Measurements from ENCODE around the gene PLD1. TPM values are rescaled to one million over a fixed set of nuclear protein-coding genes. Genes with fewer than 3 reads are reported as not detected.

Gene PLD1
- total and polyA plus RNA-seq, 4 donors = 4.9 to 31.5 (median 18.6) TPM

DNA sequence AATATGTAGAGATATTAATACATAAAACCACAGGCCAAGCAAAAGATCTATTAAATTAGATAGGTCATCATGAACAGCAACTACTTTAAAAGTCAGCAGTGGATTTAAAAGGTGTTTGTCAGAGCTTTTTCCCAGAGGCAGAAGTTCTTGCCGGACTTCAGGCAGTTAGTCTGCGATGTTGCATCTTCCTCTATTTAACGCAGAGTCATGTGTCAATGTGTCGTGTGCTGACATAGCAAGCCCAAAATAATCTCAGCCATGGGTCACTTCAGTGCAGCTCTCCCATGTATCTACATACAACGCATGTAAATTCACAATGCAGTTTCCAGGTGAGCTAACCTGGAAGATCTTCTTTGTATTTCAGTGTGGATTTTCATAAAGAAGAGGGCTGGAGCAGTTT is 24.8 kb upstream of the PLD1 start:
- DNase-seq (ENCODE audit: low spot score) = no peak
- 63% methylated on average over 5 of the region's 5 CpGs for WGBS
- Histone ChIP-seq H3K27ac (ENCODE audit: low read depth in 1 of 2, low read length in 2 of 2) (peak overlapping the region in 1 of 2 donors; percentile 7), H3K36me3 (ENCODE audit: control insufficient read depth in 4 of 4, insufficient read depth in 3 of 4, low read depth in 1 of 4, low read length in 3 of 4) (no peaks in the 10 kb centered on the region), H3K4me3 (ENCODE audit: low read depth in 1 of 3, low read length in 3 of 3) (no peak overlapping the region), H3K4me1 (ENCODE audit: control insufficient read depth in 4 of 4, insufficient read depth in 4 of 4, low read length in 3 of 4) (peaks cover 1 to 68% (median 46%) of the 10 kb centered on the region in 4 donors), H3K9me3 (ENCODE audit: control insufficient read depth in 4 of 4, low read length in 3 of 4) (no peaks in the 10 kb centered on the region), H3K27me3 (ENCODE audit: control insufficient read depth in 4 of 4, insufficient read depth in 4 of 4, low read length in 3 of 4) (no peaks in the 10 kb centered on the region), H3K9ac (ENCODE audit: low read depth in 1 of 2, low read length in 2 of 2) (no peak overlapping the region)
- peak in 1 of 2 donors; percentile 10 for TF ChIP-seq RXRA (IDR thresholded peaks at IDR 0.05)
- no peak for TF ChIP-seq JUND (IDR thresholded peaks at IDR 0.05)

DNA sequence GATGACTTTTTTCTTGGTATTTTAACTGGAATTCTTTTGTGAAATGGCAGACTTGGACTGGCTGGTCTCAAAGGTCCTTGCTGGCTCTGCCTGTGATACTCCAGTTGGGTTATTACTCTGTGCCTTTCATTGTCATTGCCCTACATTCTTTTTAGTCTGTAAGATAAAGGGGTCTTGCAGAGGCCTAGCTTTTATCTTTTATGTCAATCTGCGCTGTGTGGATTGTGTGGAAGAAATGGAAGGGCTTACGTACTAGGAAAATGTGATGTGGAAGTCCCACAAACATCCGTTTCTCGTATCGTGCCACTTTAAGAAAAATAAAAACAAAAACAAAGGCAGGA is 24.1 kb upstream of the PLD1 start:
- Histone ChIP-seq H3K4me1 (ENCODE audit: control insufficient read depth in 4 of 4, insufficient read depth in 4 of 4, low read length in 3 of 4) (peaks cover 1 to 72% (median 48%) of the 10 kb centered on the region in 4 donors), H3K27ac (ENCODE audit: low read depth in 1 of 2, low read length in 2 of 2) (peak overlapping the region; percentile 65 to 76), H3K4me3 (ENCODE audit: low read depth in 1 of 3, low read length in 3 of 3) (no peak overlapping the region), H3K27me3 (ENCODE audit: control insufficient read depth in 4 of 4, insufficient read depth in 4 of 4, low read length in 3 of 4) (no peaks in the 10 kb centered on the region), H3K9me3 (ENCODE audit: control insufficient read depth in 4 of 4, low read length in 3 of 4) (no peaks in the 10 kb centered on the region), H3K9ac (ENCODE audit: low read depth in 1 of 2, low read length in 2 of 2) (peak overlapping the region; percentile 26 to 62), H3K36me3 (ENCODE audit: control insufficient read depth in 4 of 4, insufficient read depth in 3 of 4, low read depth in 1 of 4, low read length in 3 of 4) (no peaks in the 10 kb centered on the region)
- no peak for TF ChIP-seq GABPA (IDR thresholded peaks at IDR 0.05 in 1 of 2, conservative IDR thresholded peaks at IDR 0.05 in 1 of 2)
- TF ChIP-seq, protein P1, sequence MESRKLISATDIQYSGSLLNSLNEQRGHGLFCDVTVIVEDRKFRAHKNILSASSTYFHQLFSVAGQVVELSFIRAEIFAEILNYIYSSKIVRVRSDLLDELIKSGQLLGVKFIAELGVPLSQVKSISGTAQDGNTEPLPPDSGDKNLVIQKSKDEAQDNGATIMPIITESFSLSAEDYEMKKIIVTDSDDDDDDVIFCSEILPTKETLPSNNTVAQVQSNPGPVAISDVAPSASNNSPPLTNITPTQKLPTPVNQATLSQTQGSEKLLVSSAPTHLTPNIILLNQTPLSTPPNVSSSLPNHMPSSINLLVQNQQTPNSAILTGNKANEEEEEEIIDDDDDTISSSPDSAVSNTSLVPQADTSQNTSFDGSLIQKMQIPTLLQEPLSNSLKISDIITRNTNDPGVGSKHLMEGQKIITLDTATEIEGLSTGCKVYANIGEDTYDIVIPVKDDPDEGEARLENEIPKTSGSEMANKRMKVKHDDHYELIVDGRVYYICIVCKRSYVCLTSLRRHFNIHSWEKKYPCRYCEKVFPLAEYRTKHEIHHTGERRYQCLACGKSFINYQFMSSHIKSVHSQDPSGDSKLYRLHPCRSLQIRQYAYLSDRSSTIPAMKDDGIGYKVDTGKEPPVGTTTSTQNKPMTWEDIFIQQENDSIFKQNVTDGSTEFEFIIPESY (IDR thresholded peaks at IDR 0.05) = no peak
- TF ChIP-seq HNF4A (conservative IDR thresholded peaks at IDR 0.05) = no peak
- TF ChIP-seq RXRA (IDR thresholded peaks at IDR 0.05) = no peak
- no peak for TF ChIP-seq FOXA1 (IDR thresholded peaks at IDR 0.05)
- TF ChIP-seq, protein P2, sequence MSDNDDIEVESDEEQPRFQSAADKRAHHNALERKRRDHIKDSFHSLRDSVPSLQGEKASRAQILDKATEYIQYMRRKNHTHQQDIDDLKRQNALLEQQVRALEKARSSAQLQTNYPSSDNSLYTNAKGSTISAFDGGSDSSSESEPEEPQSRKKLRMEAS (IDR thresholded peaks at IDR 0.05) = no peak
- TF ChIP-seq RAD21 (IDR thresholded peaks at IDR 0.05) = no peak
- TF ChIP-seq, protein P3, sequence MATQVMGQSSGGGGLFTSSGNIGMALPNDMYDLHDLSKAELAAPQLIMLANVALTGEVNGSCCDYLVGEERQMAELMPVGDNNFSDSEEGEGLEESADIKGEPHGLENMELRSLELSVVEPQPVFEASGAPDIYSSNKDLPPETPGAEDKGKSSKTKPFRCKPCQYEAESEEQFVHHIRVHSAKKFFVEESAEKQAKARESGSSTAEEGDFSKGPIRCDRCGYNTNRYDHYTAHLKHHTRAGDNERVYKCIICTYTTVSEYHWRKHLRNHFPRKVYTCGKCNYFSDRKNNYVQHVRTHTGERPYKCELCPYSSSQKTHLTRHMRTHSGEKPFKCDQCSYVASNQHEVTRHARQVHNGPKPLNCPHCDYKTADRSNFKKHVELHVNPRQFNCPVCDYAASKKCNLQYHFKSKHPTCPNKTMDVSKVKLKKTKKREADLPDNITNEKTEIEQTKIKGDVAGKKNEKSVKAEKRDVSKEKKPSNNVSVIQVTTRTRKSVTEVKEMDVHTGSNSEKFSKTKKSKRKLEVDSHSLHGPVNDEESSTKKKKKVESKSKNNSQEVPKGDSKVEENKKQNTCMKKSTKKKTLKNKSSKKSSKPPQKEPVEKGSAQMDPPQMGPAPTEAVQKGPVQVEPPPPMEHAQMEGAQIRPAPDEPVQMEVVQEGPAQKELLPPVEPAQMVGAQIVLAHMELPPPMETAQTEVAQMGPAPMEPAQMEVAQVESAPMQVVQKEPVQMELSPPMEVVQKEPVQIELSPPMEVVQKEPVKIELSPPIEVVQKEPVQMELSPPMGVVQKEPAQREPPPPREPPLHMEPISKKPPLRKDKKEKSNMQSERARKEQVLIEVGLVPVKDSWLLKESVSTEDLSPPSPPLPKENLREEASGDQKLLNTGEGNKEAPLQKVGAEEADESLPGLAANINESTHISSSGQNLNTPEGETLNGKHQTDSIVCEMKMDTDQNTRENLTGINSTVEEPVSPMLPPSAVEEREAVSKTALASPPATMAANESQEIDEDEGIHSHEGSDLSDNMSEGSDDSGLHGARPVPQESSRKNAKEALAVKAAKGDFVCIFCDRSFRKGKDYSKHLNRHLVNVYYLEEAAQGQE (IDR thresholded peaks at IDR 0.05) = no peak
- TF ChIP-seq, protein P4, sequence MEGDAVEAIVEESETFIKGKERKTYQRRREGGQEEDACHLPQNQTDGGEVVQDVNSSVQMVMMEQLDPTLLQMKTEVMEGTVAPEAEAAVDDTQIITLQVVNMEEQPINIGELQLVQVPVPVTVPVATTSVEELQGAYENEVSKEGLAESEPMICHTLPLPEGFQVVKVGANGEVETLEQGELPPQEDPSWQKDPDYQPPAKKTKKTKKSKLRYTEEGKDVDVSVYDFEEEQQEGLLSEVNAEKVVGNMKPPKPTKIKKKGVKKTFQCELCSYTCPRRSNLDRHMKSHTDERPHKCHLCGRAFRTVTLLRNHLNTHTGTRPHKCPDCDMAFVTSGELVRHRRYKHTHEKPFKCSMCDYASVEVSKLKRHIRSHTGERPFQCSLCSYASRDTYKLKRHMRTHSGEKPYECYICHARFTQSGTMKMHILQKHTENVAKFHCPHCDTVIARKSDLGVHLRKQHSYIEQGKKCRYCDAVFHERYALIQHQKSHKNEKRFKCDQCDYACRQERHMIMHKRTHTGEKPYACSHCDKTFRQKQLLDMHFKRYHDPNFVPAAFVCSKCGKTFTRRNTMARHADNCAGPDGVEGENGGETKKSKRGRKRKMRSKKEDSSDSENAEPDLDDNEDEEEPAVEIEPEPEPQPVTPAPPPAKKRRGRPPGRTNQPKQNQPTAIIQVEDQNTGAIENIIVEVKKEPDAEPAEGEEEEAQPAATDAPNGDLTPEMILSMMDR (IDR thresholded peaks at IDR 0.05; ENCODE audit: low read depth, low read length, missing input control) = no peak
- TF ChIP-seq EGR1 (IDR thresholded peaks at IDR 0.05; ENCODE audit: low read depth in 2 of 2) = no peak
- TF ChIP-seq TAF1 (conservative IDR thresholded peaks at IDR 0.05) = no peak
- TF ChIP-seq HNF4G (IDR thresholded peaks at IDR 0.05) = no peak
- no peak for TF ChIP-seq FOXA2 (IDR thresholded peaks at IDR 0.05)
- TF ChIP-seq NR2F2 (IDR thresholded peaks at IDR 0.05) = no peak
- no peak for TF ChIP-seq JUND (IDR thresholded peaks at IDR 0.05)
- WGBS = 82% methylated on average over 5 of the region's 5 CpGs
- DNase-seq (ENCODE audit: low spot score) = no peak
